ENCODE data around the gene PRIM2. TPM values are rescaled to one million over a fixed set of nuclear protein-coding genes. Genes with fewer than 3 reads are reported as not detected.
"Not testable (repeated sequence)": the region's sequence is repeated elsewhere in the genome, so short reads cannot be mapped to it uniquely, and the experiment has no call there.

PRIM2 gene
- polyA plus RNA-seq, 4 donors, result 15.6 to 17.0 (median 16.7) TPM

DNA sequence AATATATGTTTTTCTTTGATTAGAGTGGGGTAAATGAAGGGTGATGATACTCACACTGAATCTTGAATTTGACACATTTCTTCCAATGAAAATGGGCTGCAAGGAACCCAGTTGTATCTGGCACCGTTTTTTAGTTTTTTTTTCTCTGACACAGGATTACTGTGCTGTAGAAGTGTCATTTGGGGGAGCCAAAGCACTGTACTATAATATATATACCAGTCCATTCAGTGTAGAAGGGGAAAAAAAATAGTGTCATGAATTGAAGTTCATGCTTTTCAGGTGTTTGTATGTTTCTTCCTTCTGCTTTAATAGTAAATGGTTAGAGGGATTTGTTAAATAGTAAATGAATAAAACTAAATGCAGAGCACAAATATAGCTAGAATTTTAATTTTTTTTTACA lies 35.2 kb downstream of the PRIM2 start:
- DNase-seq (ENCODE audit: low read depth in 4 of 4, low spot score in 2 of 4), result not testable (repeated sequence)

DNA sequence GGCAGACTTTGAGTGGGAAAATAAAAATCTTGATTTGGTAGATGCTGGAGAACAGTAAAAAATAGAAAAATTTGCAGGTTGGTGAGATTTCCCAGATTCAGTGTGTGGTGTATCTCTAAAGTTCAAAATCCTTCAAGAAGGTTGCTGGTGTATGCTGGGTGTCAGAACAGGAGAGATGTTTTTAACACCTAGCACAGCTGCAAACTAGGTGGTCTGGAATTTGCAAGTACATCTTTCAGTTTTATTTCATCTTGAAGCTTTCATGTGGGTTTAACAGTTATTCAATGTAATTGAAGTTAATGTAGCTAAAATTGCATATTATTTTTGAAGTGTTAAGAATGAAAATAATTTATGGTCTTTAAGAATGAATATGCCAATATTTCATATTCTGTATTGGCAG lies 40.9 kb downstream of the PRIM2 start:
- DNase-seq (ENCODE audit: low read depth in 4 of 4, low spot score in 2 of 4), result not testable (repeated sequence)

DNA sequence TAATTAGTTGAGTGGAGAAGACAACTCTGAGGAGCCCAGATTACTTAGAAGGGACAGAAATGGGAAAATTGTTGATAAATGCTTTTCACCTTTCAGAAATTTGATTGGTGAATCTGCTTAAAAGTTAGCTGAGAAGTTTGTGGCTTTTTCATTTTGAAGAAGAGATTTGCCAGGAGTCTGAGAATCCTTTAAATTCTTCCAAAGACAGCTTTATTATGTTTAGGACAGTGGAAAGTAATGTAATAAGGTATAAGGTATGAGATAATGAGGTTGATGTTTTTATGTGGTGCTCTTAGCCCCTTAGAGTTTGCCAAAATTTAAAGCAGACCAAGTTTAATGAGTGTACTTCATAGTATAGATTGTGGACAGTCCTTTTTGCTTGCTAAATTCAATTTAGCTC lies 42.3 kb downstream of the PRIM2 start:
- not testable (repeated sequence) for DNase-seq (ENCODE audit: low read depth in 4 of 4, low spot score in 2 of 4)

DNA sequence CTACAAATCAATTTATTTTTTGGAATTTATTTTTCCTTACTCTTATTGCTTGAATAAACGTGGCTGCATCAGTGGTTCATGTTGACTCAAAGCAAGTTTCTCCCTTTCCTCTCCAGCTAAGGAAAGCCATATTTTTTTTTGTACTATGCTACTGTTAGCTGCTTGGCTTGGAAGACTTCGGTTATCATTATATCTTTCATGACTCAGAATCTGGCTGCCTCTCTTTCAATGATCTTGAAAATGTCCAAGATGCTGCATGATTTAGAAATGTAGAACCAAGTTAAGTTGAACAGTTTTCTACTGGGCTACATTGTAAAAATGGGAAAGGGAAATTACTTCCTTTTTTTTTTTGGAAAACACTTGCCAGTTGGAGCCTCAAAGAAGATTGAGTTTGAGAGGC lies 44.9 kb downstream of the PRIM2 start:
- DNase-seq (ENCODE audit: low read depth in 4 of 4, low spot score in 2 of 4), result not testable (repeated sequence)

DNA sequence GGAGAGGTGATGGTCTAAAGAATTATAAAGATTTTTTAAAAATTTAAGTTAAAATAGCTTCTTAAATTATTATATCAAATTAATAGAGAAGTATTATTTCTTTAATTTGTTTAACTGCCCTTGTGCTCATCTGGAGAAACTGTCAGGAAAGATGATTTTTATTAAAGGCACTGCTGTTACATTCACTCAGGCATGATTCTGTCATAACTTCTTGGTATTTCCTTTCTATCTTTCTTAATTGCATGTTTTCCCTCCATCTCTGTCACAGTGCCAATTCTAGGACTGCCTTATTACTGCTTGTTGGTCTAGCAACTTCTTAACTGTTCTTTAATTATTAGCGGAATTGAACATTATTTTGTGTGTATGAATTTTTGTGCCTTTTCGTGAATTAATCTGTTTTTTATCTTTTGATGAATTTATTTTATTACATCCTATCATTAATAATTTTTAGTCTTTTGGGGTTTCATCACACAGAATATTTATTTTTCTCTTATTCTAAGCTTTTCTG lies 47.7 kb downstream of the PRIM2 start:
- not testable (repeated sequence) for DNase-seq (ENCODE audit: low read depth in 4 of 4, low spot score in 2 of 4)

DNA sequence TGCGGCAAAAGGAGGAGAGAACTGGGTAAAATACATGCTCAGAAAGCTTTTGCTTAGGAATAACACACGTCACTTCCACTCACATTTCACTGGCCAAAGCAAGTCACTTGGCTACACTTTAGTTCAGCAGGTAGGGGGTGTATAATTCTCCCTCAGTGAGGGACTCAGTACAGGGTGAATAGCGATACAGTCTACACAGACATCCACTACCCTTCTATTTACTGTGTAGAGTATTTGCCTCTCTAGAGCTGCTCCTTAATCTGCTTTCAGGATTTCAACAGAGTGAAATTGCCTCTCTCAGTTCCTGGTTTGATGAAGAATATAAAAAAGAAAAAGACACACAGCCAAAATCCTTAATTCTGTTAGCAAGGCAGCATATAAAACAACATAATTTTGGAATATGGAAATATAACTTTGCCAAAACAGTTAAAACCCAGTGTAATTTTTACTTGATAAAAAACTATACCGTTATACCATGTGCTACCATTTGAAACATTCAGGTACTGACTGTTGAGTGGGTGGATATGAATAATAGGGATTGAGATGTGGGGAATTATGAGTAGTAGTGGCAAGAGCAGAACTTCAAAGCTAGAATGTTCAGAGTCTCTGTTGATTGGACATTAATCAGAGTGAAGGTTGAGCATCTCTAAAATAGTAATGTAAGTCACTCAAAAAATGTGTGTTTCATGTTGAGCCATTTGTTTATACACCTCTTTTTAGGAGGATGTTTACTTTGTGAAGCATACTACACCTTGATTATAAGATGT lies 51.7 kb downstream of the PRIM2 start:
- not testable (repeated sequence) for DNase-seq (ENCODE audit: low read depth in 4 of 4, low spot score in 2 of 4)

DNA sequence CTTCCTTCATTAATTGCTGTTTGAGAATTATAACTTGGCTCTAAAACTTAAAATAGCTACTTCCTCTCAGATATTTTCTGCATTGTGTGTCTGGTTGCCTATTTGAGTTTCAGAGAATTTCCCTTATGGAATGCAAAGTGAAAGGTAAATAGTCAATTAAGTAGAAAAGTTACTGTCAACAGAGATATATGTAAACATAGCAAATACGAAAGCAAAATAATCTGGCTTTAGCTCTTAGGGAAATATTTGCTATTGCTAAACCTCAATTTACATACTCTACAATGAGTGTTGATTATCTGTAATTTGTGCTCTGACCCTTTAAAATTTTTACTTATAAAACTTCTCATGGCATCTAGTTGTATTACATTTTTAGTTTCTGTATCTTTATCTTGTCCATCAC lies 54.3 kb downstream of the PRIM2 start:
- DNase-seq (ENCODE audit: low read depth in 4 of 4, low spot score in 2 of 4), result not testable (repeated sequence)

DNA sequence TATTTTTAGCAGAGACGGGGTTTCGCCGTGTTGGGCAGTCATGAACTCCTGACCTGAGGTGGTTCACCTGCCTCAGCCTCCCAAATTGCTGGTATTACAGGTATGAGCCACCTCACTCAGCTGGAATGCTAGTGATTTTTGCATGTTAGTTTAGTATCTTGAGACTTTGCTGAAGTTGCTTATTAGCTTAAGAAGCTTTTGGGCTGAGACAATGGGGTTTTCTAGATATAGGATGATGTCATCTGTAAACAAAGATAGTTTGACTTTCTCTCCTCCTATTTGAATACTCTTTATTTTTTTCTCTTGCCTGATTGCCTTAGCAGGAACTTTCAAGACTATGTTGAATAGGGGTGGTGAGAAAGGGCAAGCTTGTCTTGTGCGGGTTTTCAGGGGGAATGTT lies 57.3 kb downstream of the PRIM2 start:
- DNase-seq (ENCODE audit: low read depth in 4 of 4, low spot score in 2 of 4), result not testable (repeated sequence)

DNA sequence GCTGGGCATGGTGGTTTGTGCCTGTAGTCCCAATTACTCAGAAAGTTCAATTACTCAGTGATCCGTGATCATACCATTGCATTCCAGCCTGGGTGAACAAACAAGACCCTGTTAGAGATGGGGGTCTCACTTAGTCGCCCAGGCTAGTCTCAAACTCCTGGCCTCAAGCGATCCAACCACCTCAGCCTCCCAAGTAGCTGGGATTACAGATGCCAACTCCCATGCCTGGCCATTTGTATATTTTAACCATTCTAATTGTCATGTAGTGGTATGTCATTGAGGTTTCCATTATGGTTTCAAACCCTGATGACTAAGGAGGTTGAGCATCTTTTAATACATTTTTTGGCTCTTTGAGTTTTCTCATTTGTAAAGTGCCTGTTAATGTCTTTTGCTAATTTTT lies 58.7 kb downstream of the PRIM2 start:
- DNase-seq (ENCODE audit: low read depth in 4 of 4, low spot score in 2 of 4), result not testable (repeated sequence)

DNA sequence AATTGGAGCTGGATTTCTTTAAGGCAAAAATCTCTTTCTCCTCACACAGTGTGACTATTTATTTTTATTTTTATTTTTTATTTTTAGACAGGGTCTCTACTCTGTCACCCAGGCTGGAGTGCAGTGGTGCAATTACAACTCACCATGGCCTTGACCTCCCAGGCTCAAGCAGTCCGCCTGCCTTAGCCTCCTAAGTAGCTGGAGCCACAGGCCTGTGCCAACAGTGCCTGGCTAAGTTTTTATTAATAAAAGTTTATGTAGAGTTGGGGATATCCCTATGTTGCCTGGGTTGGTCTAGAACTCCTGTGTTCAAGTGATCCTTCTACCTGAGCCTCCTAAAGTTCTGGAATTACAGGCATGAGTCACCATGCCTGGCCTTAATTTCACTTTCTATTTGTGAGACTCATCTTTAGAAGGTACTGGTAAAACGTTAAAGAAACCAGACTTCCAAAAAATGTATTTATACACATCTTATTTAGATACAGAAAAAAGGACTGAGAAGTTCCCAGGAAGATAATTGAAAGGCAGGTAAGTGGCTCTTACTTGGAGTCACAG lies 71.7 kb downstream of the PRIM2 start:
- DNase-seq (ENCODE audit: low read depth in 4 of 4, low spot score in 2 of 4), result not testable (repeated sequence)

DNA sequence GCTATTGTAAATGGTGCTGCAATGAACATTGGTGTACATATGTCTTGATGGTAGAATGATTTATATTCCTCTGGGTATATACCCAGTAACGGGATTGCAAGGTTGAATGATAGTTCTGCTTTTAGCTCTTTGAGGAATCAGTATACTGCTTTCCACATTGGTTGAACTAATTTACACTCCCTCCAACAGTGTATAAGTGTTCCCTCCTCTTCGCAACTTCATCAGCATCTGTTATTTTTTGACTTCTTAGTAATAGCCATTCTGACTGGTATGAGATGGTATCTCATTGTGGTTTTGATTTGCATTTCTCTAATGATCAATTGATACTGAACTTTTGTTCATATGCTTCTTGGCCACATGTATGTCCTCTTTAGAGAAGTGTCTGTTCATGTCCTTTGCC lies 73.4 kb downstream of the PRIM2 start:
- DNase-seq (ENCODE audit: low read depth in 4 of 4, low spot score in 2 of 4), result not testable (repeated sequence)

DNA sequence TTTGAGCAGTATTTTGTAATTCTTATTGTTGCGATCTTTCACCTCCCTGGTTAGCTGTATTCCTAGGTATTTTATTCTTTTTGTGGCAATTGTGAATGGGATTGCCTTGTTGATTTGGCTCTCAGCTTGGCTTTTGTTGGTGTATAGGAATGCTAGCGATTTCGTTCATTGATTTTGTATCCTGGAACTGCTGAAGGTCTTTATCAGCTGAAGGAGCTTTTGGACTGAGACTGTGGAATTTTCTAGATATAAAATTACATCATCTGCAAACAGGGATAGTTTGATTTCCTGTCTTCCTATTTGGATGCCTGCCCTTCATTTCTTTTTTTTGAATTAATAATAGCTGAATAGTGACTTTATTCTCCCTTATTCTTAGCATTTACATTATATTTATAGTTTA lies 74.6 kb downstream of the PRIM2 start:
- not testable (repeated sequence) for DNase-seq (ENCODE audit: low read depth in 4 of 4, low spot score in 2 of 4)

DNA sequence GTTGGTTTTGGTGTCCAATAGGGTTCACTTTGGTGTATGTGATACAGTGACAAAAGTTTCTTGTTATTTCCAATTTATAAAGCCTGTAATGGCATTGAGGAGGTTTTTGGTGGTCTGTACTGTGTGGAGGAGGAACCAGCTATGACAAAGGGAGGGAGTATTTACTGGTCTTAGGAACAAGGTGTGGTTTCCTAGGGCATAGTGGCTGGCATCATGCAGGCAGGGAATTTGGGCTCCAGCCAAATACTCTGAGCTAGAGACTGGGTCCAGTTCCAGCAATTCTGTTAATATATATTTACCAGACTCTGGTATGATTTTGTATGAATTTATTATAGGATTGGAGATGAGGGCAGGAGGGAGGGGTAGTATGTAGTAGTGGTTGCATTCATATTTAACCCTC lies 101.9 kb downstream of the PRIM2 start:
- not testable (repeated sequence) for DNase-seq (ENCODE audit: low read depth in 4 of 4, low spot score in 2 of 4)

DNA sequence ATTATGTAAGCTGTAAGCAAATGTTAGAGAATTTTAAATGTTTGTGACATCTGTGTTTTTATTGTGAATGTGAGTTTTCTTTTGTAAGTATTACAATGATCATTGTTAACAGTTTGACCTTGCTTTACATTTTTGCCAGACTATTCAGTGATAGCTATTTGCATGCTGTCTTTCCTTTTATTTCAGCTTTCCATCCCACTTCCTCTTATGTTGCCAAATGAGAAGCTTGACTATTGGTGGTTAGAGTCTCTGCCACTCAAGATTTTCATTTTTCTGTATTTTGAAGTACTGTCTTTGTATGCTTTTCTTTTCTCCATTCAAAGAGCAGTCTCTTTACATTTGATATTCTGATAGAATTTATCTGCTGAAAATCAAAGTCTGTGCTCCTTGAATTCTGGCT lies 104.1 kb downstream of the PRIM2 start:
- no peak for DNase-seq (ENCODE audit: low read depth in 4 of 4, low spot score in 2 of 4)

DNA sequence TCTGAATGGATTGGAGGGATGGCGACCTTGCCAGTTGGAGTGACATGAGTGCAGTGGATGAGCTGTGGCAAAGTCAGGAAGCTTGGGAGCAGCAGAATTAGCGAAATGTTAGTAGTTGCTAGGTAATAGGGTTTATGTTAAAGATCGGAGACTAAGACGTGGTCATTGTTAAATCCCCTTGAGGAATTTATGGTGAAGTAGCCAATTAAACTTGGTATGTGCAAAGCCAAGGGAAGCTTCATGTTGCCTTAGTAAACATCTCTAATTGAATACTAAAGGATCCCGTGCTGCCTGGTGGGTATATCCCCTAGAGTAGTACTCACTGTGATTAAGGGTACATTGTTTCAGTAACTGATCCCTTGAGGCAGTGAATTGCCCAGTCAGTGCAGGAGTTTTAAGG lies 106.0 kb downstream of the PRIM2 start:
- no peak for DNase-seq (ENCODE audit: low read depth in 4 of 4, low spot score in 2 of 4)

DNA sequence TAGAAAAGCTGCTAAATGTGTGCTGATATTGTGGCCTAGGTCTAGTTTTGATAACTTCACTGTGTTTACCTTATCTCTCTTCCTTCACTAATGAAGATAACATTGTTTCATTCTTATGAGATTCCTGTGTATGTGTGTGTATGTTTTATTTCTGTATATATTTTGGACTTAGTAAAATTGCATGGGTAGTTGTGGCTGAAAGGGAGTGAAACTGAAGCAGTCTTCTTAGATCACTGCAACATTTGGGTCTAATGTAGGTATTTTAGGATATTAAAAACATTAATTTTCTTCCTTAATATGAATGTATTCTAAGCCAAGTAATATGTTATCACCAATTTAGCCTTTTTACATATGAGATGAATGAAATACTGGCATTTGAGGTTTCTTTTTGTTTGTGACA lies 114.3 kb downstream of the PRIM2 start:
- not testable (repeated sequence) for DNase-seq (ENCODE audit: low read depth in 4 of 4, low spot score in 2 of 4)

DNA sequence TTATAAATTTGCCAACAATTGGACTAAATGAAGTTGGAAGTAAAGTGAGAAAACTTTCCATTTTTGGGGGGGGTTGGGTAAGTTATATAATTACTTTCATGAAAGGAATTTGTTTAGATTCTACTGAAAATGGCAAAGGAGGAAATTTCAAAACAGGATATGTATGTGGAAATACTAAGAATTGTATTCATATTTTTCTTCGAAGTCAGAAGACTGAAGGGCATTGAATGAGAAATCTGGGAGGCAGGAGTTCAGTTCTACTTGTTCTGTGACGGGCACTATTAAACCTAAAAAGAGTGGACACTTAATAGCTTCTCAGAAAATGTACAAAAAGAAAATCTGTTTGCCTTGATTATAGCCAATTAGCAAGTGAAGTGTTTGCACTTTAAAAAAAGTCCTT lies 114.7 kb downstream of the PRIM2 start:
- no peak for DNase-seq (ENCODE audit: low read depth in 4 of 4, low spot score in 2 of 4)

DNA sequence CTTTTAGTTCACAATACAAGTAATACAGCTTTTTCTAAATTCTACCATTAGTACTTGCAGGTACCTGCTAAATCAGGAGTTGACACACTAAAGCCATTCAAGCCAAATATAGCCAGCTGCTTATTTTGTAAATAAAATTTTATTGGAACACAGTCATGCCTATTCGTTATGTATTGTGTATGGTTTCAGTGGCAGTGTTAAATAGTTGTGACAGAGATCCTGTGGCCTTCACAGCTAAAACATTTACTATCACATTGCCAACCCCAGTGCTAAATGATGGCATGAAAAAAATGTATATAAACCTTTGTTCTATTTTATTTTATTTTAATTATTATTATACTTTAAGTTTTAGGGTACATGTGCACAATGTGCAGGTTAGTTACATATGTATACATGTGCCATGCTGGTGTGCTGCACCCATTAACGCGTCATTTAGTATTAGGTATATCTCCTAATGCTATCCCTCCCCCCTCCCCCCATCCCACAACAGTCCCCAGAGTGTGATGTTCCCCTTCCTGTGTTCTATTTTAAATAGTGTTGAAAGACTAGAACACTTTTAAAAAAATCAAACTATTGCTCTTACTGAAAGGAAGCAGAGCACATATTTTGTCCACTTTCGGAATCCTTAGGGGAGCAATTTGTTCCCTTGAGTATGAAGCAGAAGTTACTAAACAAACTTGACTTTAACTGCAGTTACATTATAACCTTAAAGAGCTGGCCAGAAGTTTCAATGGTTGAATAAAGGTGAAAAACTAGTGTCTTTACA lies 115.7 kb downstream of the PRIM2 start:
- DNase-seq (ENCODE audit: low read depth in 4 of 4, low spot score in 2 of 4), result no peak

DNA sequence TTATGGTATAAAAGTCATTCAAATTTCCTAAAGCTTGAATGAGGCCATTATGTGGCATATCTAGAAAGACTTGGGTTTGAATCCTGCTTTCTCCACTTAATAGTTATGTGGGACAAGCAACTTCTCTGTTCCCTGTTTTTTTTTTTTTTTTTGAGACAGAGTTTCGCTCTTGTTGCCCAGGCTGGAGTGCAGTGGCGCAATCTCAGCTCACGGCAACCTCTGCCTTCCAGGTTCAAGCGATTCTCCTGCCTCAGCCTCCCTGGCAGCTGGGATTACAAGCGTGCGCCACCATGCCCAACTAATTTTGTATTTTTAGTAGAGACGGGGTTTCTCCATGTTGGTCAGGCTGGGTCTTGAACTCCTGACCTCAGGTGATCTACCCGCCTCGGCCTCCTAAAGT lies 116.4 kb downstream of the PRIM2 start:
- DNase-seq (ENCODE audit: low read depth in 4 of 4, low spot score in 2 of 4), result not testable (repeated sequence)

DNA sequence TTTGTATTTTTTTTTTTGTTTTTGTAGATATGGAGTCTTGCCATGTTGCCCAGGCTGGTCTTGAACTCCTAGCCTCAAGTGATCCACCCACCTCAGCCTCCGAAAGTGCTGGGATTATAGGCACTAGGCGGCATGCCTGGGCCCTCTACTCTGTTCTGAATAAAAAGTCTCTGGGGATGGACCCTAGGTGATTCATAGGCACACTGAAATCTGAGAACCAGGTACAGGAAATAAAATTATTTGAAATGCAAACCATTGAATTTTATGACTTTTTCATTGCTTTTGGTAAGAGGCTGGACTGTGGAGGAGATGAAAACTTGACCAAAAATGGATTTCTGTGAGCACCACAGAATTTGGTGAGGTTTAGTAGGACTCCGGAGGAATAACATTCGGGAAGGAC lies 117.5 kb downstream of the PRIM2 start:
- DNase-seq (ENCODE audit: low read depth in 4 of 4, low spot score in 2 of 4), result no peak

DNA sequence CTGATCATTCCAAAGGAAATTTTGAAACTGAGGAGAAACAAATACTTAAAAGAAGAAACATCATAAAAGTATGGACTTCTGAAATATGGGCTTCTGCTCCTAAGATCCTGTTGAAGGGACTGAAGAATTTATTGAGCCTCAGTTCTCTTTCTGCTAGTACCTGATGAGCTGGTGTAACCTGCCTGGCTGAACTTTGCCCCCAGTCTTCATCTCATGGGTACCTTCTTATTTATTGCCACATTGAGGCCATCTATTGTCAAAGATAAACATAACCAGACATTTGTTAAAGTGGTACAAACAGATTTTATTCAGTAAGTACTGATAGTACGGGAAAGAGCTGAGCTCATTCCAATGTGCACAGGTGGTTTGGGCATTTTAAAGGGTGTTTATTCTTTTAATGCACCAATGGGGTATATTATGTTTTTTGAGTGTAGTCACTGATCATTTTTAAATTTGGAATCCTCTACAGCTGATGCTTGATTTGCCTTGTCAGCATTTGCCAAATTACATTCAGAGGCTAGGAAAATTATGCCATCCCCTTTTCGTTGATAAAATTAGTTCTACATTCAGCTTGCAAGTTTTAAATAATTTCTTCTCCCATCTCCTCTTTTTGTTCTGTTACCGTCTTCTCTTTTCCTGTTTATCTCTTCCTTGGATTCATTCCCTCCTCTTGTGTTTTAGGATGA lies 118.2 kb downstream of the PRIM2 start:
- no peak for DNase-seq (ENCODE audit: low read depth in 4 of 4, low spot score in 2 of 4)

All from left renal cortex interstitium (tissue), 4 donors.